GM06990 (cell line): ENCODE results near the gene PDXDC1.

Source experiments
- DNase-seq: peaks from one replicate; pipeline ENCODE4 v3.0.0-alpha.2; 2011; ENCODE audit not compliant: insufficient read length; ENCODE audit errors: extremely low read depth
- H3K27me3 ChIP-seq: replicated peaks from 2 replicates; pipeline ENCODE4 v1.6.0; 2011; ENCODE audit warnings: low read length; ENCODE audit not compliant: control insufficient read depth, insufficient read depth
- H3K36me3 ChIP-seq: 2 replicates; pipeline ENCODE4 v1.5.1; 2011; ENCODE audit warnings: low read length; ENCODE audit not compliant: control insufficient read depth, insufficient read depth
- H3K4me3 ChIP-seq: replicated peaks from 2 replicates; pipeline ENCODE4 v1.5.1; 2011; ENCODE audit warnings: low read depth, mild to moderate bottlenecking, control low read depth, low read length
- TF ChIP-seq, protein P1 (sequence below): IDR thresholded peaks from 2 replicates; pipeline ENCODE4 v1.5.1; 2011; ENCODE audit warnings: low read length, control low read depth, mild to moderate bottlenecking, inconsistent platforms; ENCODE audit not compliant: insufficient read depth, poor library complexity, severe bottlenecking

PDXDC1 gene

DNA sequence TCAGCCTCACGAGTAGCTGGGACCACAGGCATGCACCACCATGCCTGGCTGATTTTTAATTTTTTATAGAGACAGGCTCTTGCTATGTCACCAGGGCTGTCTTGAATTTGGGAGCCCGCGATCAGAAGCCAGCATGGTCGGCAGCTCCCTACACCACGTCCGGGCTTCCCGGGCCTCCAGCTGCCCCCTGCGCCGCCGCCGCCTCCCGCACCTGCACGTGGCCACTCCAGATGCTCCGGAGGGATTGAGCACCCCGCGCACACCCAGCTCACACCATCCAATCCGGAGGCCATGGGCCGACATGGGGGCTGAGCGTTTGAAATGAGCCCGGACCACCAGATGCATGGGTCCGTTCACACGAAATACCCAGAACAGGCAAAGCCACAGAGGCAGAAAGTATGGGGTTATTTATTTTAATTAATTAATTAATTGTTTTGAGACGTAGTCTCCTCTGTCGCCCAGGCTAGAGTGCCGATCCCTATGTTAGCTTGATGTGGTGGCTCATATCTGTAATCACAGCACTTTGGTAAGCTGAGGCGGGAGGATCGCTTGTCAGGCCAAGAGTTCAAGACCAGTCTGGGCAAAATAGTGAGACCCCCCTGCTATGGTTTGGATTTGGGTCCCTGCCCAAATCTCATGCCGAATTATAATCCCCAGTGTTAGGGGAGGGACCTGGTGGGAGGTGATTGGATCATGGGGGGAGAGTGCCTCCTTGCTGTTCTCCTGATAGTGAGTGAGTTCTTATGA, 17.1 kb upstream of the PDXDC1 start:
- TF ChIP-seq, protein P1, sequence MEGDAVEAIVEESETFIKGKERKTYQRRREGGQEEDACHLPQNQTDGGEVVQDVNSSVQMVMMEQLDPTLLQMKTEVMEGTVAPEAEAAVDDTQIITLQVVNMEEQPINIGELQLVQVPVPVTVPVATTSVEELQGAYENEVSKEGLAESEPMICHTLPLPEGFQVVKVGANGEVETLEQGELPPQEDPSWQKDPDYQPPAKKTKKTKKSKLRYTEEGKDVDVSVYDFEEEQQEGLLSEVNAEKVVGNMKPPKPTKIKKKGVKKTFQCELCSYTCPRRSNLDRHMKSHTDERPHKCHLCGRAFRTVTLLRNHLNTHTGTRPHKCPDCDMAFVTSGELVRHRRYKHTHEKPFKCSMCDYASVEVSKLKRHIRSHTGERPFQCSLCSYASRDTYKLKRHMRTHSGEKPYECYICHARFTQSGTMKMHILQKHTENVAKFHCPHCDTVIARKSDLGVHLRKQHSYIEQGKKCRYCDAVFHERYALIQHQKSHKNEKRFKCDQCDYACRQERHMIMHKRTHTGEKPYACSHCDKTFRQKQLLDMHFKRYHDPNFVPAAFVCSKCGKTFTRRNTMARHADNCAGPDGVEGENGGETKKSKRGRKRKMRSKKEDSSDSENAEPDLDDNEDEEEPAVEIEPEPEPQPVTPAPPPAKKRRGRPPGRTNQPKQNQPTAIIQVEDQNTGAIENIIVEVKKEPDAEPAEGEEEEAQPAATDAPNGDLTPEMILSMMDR, result no peak
- H3K36me3 ChIP-seq, result no peaks in the 10 kb centered on the region
- DNase-seq, result peak; percentile 10
- no peak overlapping the region for H3K4me3 ChIP-seq
- H3K27me3 ChIP-seq, result no peaks in the 10 kb centered on the region; the same call in 1 of the 2 replicates

DNA sequence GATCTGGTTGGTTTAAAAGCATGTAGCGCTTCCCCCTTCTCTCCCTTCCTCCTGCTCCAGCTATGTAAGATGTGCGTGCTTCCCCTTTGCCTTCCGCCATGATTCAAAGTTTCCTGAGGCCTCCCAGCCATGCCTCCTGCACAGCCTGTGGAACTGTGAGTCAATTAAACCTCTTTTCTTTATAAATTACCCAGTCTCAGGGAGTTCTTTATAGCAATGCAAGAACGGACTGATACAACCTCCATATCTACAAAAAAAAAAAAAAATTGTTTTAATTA, 16.6 kb upstream of the PDXDC1 start:
- no peak for DNase-seq
- no peaks in the 10 kb centered on the region; the same call in 1 of the 2 replicates for H3K27me3 ChIP-seq
- H3K36me3 ChIP-seq, result no peaks in the 10 kb centered on the region
- H3K4me3 ChIP-seq, result no peak overlapping the region
- TF ChIP-seq, protein P1, result no peak

DNA sequence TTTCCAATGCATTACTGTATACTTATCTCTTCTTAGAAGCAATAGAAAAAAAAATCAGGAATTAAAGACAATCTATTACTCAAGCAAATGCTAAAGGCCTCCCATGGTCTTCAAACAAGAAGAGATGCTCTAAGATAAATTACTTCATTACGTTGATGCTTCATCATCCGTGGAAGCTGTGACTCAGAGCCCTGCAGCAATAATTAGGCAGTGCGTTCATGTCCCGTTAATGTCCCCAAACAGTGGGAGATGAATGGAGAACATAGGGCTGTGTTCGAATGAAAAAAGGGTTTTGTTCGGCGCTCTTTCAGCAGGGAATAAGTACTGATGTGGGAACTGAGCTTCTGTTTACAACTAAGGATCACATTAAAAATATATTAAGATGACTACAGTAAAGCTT, 15.9 kb upstream of the PDXDC1 start:
- TF ChIP-seq, protein P1, result no peak
- Histone ChIP-seq H3K4me3 (no peak overlapping the region), H3K27me3 (no peaks in the 10 kb centered on the region; the same call in 1 of the 2 replicates), H3K36me3 (no peaks in the 10 kb centered on the region)
- no peak for DNase-seq

DNA sequence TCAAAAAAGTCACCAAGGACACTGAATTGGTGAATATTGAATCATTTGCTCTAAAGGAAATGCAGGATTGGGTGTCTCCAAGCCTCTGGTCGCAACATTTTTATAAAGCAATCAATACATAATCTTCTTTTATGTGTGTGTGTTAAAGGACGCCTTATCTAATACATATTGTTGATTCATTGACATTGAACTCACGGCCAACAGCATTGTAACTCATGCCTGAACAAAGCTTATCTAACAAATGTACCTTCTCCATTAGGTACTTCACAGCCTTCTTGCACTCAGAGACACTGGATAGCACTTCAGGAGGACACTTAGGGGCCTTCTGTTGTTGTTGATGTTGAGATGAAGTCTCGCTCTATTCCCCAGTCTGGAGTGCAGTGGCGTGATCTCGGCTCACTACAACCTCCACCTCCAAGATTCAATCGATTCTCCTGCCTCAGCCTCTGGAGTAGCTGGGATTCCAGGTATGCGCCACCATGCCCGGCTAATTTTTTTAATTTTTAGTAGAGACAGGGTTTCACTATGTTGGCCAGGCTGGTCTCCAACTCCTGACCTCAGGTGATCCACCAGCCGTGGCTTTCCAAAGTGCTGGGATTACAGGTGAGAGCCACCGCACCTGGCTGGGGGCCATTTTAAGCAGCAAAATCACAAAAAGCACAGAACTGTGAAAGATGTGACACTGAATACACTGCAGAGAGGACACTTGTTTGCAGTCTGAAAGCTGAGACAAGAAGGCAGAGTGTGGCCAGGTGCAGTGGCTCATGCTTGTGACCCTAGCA, 13.2 kb upstream of the PDXDC1 start:
- H3K27me3 ChIP-seq, result no peaks in the 10 kb centered on the region; the same call in 1 of the 2 replicates
- no peak overlapping the region for H3K4me3 ChIP-seq
- no peak for DNase-seq
- TF ChIP-seq, protein P1, result no peak
- H3K36me3 ChIP-seq, result no peaks in the 10 kb centered on the region

DNA sequence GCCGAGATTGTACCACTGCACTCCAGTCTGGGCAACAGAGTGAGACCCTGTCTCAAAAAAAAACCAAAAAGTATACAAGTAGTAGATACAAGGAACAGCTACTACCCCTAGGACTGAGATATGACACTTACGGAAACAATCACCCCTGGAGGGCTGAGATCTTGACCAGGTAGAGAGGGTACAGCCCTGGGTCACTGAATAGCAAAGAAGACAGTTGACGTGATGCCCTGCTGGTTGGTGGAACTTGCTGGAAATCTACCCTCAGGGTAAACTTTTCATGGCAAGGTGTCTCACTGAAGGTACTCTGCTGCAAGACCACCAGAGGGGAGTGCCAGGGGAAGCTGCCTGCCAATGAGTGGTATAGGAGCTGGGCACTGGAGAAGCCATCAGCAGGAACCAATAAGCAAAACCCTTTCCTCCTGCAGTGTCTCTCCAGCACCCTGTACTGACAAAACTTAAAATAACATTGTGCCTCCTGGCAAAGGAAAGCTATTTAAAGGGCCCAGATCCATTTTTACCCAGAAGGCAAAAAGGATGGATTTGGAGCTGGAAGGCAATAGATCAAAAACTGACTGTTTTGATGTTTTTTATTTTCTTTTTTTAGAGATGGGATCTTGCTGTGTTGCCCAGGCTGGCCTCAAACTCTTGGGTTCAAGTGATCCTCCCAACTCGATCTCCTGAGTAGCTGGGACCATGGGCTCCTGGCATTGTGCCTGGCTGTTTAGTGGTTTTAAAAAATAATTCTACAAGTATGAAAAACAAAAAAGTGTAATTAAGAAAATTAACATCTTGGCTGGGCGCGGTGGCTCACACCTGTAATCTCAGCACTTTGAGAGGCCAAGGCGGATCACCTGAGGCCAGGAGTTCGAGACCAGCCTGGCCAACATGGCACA, 11.3 kb upstream of the PDXDC1 start:
- H3K4me3 ChIP-seq, result no peak overlapping the region
- no peaks in the 10 kb centered on the region for H3K36me3 ChIP-seq
- no peaks in the 10 kb centered on the region; the same call in 1 of the 2 replicates for H3K27me3 ChIP-seq
- DNase-seq, result no peak
- TF ChIP-seq, protein P1, result no peak
